WERI-Rb-1 (cell line): Measurements from ENCODE around the gene SGCA.
A peak's percentile ranks its signal among the peaks of the same experiment; 100 is the strongest.

Source experiments
- DNase-seq: peaks from one replicate; pipeline ENCODE4 v3.0.0-alpha.2; 2020
- H3K27ac ChIP-seq: fragments of 250-450 bp; sonication (Bioruptor Pico); 2 replicates; pipeline ENCODE4 v1.5.1; 2020; ENCODE audit warnings: mild to moderate bottlenecking, moderate library complexity
- H3K27me3 ChIP-seq: fragments of 250-450 bp; sonication (Bioruptor Pico); 2 replicates; pipeline ENCODE4 v1.5.1; 2021; ENCODE audit warnings: mild to moderate bottlenecking, low read depth, moderate library complexity; ENCODE audit not compliant: insufficient read depth, severe bottlenecking
- H3K36me3 ChIP-seq: fragments of 250-450 bp; sonication (Bioruptor Pico); 2 replicates; pipeline ENCODE4 v1.5.1; 2020; ENCODE audit warnings: mild to moderate bottlenecking, moderate library complexity
- H3K4me3 ChIP-seq: 2 replicates; pipeline ENCODE4 v1.5.1; 2011; ENCODE audit warnings: low read depth, mild to moderate bottlenecking, control low read depth, low read length
- H3K9me3 ChIP-seq: fragments of 250-450 bp; sonication (Bioruptor Pico); 2 replicates; pipeline ENCODE4 v1.5.1; 2021; ENCODE audit warnings: mild to moderate bottlenecking, moderate library complexity; ENCODE audit not compliant: severe bottlenecking
- TF ChIP-seq, protein P1 (sequence below): IDR thresholded peaks from 2 replicates; pipeline ENCODE4 v1.5.1; 2011; ENCODE audit warnings: low read depth, mild to moderate bottlenecking, control low read depth, inconsistent platforms, low read length

Gene SGCA

DNA sequence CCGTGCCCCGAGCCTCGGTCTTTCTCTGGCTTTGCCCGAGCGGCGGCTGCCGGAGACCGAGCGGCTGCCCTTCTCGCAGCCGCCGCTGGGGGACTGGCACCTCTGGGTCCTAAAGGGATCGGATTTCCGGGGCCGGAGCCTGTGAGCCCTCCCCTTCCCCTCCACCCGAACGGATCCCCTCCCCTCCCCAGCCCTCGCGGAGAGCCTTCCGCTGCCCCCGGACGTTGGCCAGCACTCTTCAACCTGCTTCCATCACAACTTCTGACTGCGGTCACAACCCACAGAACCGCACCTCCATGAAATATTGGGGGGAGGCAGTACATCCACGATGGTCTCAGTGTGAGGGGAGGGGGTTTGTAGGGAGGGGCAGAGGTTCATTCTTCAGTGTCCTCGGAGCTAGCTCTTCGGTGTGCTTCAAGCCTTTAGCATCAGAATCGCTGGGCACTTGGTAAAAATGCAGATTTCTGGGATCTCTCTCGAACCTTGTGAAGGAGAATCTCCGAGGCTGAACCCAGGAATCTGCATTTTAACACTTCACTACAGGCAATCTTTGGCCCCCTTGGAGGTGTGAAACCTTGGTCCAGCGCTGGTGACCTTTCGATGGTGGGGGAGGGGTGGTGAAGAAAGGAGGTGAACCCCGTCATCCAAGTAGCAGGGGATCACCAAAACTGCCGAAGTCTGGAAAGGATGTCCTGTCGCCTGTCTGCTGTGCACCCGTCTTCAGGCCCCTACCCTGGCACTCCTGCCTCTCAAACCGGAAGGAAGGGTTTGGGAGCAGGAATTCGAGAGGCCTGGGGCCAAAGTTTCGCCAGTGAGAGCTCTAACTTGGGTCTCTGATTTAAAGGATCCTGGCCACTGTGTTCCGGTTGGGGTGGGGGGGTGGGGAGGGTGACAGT lies 14.5 kb upstream of the SGCA start:
- peak; percentile 97 for DNase-seq
- H3K36me3 ChIP-seq, result peaks cover 20% of the 10 kb centered on the region
- TF ChIP-seq, protein P1, sequence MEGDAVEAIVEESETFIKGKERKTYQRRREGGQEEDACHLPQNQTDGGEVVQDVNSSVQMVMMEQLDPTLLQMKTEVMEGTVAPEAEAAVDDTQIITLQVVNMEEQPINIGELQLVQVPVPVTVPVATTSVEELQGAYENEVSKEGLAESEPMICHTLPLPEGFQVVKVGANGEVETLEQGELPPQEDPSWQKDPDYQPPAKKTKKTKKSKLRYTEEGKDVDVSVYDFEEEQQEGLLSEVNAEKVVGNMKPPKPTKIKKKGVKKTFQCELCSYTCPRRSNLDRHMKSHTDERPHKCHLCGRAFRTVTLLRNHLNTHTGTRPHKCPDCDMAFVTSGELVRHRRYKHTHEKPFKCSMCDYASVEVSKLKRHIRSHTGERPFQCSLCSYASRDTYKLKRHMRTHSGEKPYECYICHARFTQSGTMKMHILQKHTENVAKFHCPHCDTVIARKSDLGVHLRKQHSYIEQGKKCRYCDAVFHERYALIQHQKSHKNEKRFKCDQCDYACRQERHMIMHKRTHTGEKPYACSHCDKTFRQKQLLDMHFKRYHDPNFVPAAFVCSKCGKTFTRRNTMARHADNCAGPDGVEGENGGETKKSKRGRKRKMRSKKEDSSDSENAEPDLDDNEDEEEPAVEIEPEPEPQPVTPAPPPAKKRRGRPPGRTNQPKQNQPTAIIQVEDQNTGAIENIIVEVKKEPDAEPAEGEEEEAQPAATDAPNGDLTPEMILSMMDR, result peak; percentile 76

DNA sequence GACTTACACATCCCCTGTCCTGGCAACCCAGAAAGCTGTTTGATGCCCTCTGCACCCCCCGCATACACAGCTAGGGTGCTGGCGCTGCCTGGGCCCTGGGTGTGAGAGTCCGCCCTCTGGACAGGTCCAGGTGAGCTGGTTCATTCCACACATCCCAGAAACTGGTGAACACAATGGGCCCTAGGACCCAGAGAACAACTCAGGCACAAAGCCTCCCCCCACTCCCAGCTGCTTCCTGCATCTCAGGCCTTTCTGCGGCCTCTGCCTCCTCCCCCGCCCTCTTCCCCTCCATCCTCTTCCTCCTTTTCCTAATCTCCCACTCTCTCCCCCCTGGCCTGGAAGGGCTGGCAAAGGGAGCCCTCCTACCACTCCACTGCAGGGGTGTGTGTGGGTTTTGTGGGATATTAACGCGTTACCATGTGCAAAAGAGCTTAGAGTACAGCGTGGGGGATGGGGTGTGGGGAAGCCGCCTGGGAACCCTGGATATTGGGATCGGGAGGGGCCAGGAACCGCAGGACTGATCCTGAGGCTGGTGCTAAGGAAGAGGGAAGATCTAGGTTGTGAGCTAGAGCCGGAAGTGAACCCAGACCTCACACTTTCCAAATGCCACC lies 13.8 kb upstream of the SGCA start:
- Histone ChIP-seq H3K27ac (peak overlapping the region; percentile 93), H3K27me3 (no peaks in the 10 kb centered on the region), H3K9me3 (no peaks in the 10 kb centered on the region), H3K4me3 (peak overlapping the region; percentile 68), H3K36me3 (peaks cover 12% of the 10 kb centered on the region)
- peak; percentile 96 for DNase-seq
- TF ChIP-seq, protein P1, result no peak

More for the DNA sequence above, 14.5 kb upstream of the SGCA start:
- Histone ChIP-seq H3K9me3 (no peaks in the 10 kb centered on the region), H3K4me3 (peak overlapping the region; percentile 68), H3K27ac (peak overlapping the region; percentile 93), H3K27me3 (no peaks in the 10 kb centered on the region)

DNA sequence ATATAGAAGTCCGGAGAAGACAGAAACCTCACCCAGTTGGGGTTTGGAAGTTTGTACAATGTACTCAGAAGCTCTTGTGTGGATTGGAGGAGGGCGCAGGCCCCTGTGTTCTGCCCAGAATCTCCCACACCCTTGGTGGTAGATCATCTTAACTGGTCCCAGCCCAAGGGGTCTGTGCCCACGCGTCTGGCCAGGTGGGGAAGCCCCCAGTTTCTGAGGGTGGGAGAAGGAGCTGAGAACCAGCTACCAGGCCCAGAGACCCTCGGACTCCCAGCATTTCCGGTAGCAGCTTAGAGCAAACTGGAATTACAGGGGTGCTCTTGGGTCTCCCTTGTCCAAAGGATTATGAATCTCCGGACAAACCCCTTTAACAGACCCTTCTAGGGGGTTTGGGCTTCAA lies 13.1 kb upstream of the SGCA start:
- Histone ChIP-seq H3K27ac (peak overlapping the region; percentile 93), H3K4me3 (peak overlapping the region; percentile 68; the same call in 1 of the 2 replicates), H3K27me3 (no peaks in the 10 kb centered on the region), H3K36me3 (peaks cover 6% of the 10 kb centered on the region; the same call in 1 of the 2 replicates), H3K9me3 (no peaks in the 10 kb centered on the region)
- no peak for DNase-seq
- TF ChIP-seq, protein P1, result no peak

DNA sequence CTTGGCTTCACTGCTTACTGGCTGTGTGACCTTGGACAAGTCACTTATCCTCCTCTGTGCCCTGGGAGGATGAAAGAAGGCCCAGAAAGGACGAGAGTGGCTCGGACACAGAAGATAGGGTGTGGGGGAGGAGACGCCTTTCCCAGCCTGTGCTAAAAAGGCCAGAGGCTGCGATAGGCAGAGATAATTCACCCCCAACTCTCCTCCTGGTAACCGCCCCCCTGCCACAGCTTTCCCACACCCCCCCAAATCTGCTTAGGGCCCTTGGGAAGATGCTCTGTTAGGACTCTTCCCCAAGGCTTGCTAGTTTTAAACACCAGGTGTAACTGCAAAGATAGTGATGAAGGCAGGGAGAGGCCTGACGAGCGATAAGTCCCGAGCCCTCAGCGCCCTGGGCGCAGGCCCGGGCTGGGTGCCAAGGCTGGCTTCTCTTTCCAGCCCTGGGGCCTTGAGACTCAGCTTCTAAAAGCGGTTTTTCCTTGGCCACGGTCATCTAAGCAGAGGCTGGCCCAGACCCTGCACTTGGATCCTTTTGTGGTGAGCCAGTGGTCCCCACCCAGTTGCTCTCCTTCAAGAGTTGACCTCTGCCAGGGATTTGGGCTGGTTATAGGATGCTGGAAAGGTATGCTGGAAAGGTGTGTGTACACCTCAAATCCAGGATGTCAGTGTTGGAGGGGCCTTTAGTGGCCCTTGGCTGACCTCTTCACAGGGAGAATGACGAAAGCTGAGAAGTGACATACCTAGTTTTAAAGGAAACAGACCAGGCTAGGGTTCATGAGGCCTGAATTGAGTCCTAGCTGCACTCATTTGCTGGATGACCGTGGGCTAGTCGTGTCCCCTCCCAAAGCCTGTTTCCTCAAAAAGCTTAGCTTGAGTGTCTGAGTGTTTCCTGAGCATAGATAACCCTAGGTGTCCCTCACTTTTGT lies 11.9 kb upstream of the SGCA start:
- Histone ChIP-seq H3K27me3 (no peaks in the 10 kb centered on the region), H3K36me3 (no peaks in the 10 kb centered on the region), H3K4me3 (no peak overlapping the region), H3K9me3 (no peaks in the 10 kb centered on the region), H3K27ac (no peak overlapping the region)
- TF ChIP-seq, protein P1, result no peak
- no peak for DNase-seq

DNA sequence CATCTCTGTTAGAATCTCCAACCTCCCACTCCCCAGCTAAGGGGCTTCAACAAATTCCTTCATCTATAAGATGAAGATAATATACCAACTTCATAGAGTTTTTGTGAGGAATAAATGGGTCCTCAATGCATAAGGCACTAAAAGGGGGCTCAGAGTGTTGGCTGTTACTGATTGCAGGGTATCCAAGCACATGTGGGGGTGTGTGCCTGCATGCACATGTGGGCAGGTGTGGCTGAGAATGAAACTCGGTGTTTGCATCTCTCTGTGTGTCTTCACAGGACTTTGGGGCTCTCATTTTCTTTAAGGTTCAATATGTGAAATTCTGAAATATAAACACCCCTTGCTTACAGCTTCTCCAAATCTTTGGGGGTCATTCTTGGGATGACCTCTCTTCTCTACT lies 11.2 kb upstream of the SGCA start:
- TF ChIP-seq, protein P1, result no peak
- Histone ChIP-seq H3K4me3 (no peak overlapping the region), H3K27me3 (no peaks in the 10 kb centered on the region), H3K36me3 (no peaks in the 10 kb centered on the region), H3K27ac (no peak overlapping the region), H3K9me3 (no peaks in the 10 kb centered on the region)
- no peak for DNase-seq
